Activated CD4-positive, alpha-beta memory T cell treated with anti-CD3 and anti-CD28 coated beads for 36 hours (primary cell): Measurements from ENCODE around the gene PRKAB2. TPM values are rescaled to one million over a fixed set of nuclear protein-coding genes. Genes with fewer than 3 reads are reported as not detected.

Experiments
- CTCF ChIA-PET: fragments of 350-600 bp; sonication (Branson Sonifier 250); formaldehyde crosslinking; loops from one replicate; lab custom pipeline; 2021; ENCODE audit warnings: antibody characterized with exemption, inconsistent platforms; lab: Charles Lee
- POLR2A ChIA-PET: fragments of 350-600 bp; sonication (Branson Sonifier 250); formaldehyde crosslinking; loops from one replicate; lab custom pipeline; 2021; ENCODE audit warnings: antibody characterized with exemption; lab: Charles Lee
- DNase-seq: peaks from one replicate; pipeline ENCODE4 v3.0.0-alpha.2; 2020
- H3K27ac Mint-ChIP-seq: one replicate; pipeline ENCODE4 v1.8.0; 2021; ENCODE audit warnings: mixed read lengths
- H3K27me3 Mint-ChIP-seq: one replicate; pipeline ENCODE4 v1.8.0; 2021; ENCODE audit warnings: mixed read lengths
- H3K36me3 Mint-ChIP-seq: one replicate; pipeline ENCODE4 v1.8.0; 2021; ENCODE audit warnings: mixed read lengths
- H3K4me1 Mint-ChIP-seq: one replicate; pipeline ENCODE4 v1.8.0; 2021; ENCODE audit warnings: low read depth, mixed read lengths
- H3K4me3 Mint-ChIP-seq: one replicate; pipeline ENCODE4 v1.8.0; 2021; ENCODE audit warnings: mild to moderate bottlenecking, mixed read lengths
- H3K9me3 Mint-ChIP-seq: one replicate; pipeline ENCODE4 v1.8.0; 2021; ENCODE audit warnings: mixed read lengths
- intact Hi-C: fragments of 100-400 bp; cut with micrococcal nuclease; formaldehyde crosslinking; loops from one replicate; pipeline ENCODE4 v1.15.1; 2023
- total RNA-seq, 2 experiments: library from RNA; stranded (reverse); gene quantifications; one replicate each; pipeline ENCODE4 v1.2.3, GENCODE V29; 2021

PRKAB2 gene, protein sequence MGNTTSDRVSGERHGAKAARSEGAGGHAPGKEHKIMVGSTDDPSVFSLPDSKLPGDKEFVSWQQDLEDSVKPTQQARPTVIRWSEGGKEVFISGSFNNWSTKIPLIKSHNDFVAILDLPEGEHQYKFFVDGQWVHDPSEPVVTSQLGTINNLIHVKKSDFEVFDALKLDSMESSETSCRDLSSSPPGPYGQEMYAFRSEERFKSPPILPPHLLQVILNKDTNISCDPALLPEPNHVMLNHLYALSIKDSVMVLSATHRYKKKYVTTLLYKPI
- 1 to 10 TPM; 7.0 to 7.4 TPM for total RNA-seq

DNA sequence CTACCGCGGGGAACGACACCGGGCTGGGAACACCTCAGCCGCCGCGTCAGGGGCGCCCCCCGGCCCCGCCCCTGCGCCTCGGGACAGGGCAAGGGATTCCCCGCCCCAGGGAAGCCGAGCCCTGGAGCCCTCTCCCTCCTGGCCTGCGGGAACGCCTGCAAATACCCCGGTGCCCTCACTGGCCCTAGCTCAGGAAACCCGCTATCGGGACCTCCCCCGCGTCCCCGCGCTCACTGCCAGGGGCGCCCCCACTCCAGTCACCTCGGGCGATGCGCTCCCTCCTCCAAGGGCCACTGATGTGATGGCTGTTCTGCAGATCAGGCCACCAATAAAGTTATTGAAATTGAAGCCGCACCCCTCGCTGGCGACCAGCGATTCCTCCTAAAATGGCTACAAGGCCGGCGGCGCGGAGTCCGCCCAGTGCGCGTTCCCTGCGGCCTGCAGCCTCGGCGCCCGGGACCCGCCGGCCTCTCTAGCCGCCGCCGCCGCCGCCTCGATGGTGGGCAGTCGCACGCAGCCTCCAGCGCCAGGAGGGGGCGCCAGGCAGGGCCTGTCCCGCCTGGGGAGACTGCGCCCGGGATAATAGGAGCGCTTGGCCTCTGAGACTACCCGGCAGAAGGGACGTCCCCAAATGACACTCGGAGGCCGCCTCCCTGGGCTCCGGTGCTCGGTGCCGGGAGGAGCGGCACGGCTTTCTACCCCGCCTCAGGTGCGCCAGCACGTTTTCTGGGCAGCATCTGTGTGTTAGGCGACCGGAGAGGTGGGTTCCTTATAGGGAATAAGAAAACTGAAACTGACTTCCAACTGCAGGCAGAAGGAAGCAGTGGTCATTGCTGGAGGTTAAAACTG is at the start of gene PRKAB2:
Gene PRKAB2 (minus strand): TSS at position 303 of the 849 bp plus-strand sequence. CDS start 326 bp downstream, outside the sequence.
- ChIA-PET CTCF (interaction anchor here (0.6 to 5.8 kb wide), 10 partner anchors 10 to 103 kb away, joined by 3 to 69 read pairs (median 3); partner anchors contain the start of gene CHD1L), POLR2A (interaction anchor here (1.0 to 3.2 kb wide), 6 partner anchors 53 to 127 kb away, joined by 3 to 33 read pairs (median 6); partner anchors contain the start of genes CHD1L and FMO5)
- intact Hi-C loops: loop anchor here (1.0 to 5.0 kb wide), 3 partner anchors 55 to 88 kb away; partner anchors contain the start of genes CHD1L and FMO5
- no peaks in the 10 kb centered on the region for H3K27me3 Mint-ChIP-seq
- peak; percentile 95 for DNase-seq
- peak within 1 kb of the TSS; percentile 99 for H3K27ac Mint-ChIP-seq
- H3K36me3 Mint-ChIP-seq: peaks cover 17% of the 10 kb centered on the region
- peaks cover 2% of the 10 kb centered on the region for H3K9me3 Mint-ChIP-seq
- H3K4me1 Mint-ChIP-seq: peaks cover 37% of the 10 kb centered on the region
- H3K4me3 Mint-ChIP-seq: peak within 1 kb of the TSS; percentile 99

DNA sequence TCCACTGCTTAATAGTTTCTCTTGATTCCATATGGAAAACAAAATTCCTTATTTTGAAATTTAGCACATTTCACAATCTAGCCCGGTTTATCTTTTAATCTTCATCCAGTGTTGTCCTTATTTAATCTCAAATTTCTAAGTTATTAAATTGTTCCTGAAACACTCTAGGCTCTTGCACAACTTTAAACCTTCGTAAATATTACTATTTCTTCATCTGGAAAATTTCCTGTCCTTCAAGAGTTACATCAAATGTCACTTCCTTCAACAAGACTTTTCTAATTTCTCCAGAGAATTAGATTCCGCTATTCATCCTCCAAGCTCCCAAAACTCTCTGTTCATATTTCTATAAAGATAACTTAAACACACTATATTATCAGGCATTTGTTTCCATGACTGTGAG is 46.3 kb upstream of the PRKAB2 start:
- H3K4me3 Mint-ChIP-seq: no peak overlapping the region
- H3K9me3 Mint-ChIP-seq: no peaks in the 10 kb centered on the region
- intact Hi-C loops: no loop called here
- no peaks in the 10 kb centered on the region for H3K36me3 Mint-ChIP-seq
- H3K27me3 Mint-ChIP-seq: no peaks in the 10 kb centered on the region
- ChIA-PET CTCF (no interaction called here), POLR2A (no interaction called here)
- DNase-seq: no peak
- no peak overlapping the region for H3K27ac Mint-ChIP-seq
- H3K4me1 Mint-ChIP-seq: peaks cover 2% of the 10 kb centered on the region

DNA sequence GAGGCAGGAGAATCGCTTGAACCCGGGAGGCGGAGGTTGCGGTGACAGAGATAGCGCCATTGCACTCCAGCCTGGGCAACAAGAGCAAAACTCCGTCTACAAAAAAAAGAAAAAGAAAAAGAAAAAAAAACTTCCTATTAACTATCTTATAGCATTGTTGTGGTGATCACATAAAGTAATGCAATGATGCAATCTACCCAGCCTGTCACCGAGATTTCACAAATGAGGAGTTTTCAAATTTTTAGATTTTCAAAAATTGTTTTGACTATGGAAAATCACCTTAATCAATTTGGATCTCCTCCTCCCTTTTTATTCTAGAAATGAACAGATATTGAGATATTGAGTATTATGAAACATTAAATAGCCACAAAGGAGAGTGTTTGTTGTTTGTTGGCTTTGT is 44.9 kb upstream of the PRKAB2 start:
- Mint-ChIP-seq H3K36me3 (no peaks in the 10 kb centered on the region), H3K27ac (no peak overlapping the region), H3K4me1 (peaks cover 2% of the 10 kb centered on the region), H3K4me3 (no peak overlapping the region), H3K9me3 (no peaks in the 10 kb centered on the region), H3K27me3 (no peaks in the 10 kb centered on the region)
- ChIA-PET CTCF (no interaction called here), POLR2A (no interaction called here)
- intact Hi-C loops: no loop called here
- no peak for DNase-seq

DNA sequence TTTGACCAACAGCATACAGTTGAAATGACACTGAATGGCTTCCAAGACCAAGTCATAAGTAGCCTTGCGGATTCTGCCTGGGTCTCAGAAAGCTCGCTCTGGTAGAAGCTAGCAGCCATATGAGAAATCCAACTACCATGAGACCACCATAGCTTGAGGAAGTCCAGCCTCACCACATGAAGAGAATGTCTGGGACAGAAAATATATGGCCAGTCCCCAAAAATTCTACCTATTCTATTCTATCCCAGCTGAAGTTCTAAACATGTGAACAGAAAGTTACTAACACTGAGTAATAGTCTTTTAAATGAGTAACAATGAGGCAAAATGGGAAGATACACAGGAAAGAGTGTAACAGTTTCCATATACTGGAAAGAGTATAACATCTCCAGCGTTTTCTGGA is 43.9 kb upstream of the PRKAB2 start:
- Mint-ChIP-seq H3K9me3 (no peaks in the 10 kb centered on the region), H3K27ac (no peak overlapping the region), H3K4me1 (peaks cover 2% of the 10 kb centered on the region), H3K4me3 (no peak overlapping the region), H3K27me3 (no peaks in the 10 kb centered on the region), H3K36me3 (no peaks in the 10 kb centered on the region)
- CTCF ChIA-PET: no interaction called here
- intact Hi-C loops: no loop called here
- no peak for DNase-seq
- POLR2A ChIA-PET: no interaction called here

DNA sequence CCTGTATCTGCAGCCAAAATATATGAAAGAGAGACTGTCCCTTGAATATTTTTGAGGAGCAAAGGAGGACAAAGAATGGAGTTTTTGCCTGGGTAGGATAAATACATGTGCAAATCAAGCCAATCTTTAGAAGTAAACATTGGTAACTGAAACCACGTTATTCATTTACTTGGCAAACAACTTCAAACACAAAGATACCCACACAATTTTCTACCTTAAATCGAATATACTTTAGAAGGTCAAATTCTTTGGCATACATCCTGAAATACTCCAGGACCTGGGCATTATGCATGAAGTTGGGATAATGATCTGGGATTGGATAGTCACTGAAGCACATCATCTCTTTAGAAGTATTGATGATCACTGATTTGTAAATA is 43.3 kb upstream of the PRKAB2 start:
- intact Hi-C loops: no loop called here
- Mint-ChIP-seq H3K4me1 (peaks cover 2% of the 10 kb centered on the region), H3K4me3 (no peak overlapping the region), H3K27me3 (no peaks in the 10 kb centered on the region), H3K27ac (no peak overlapping the region), H3K9me3 (no peaks in the 10 kb centered on the region), H3K36me3 (no peaks in the 10 kb centered on the region)
- ChIA-PET CTCF (no interaction called here), POLR2A (no interaction called here)
- no peak for DNase-seq

DNA sequence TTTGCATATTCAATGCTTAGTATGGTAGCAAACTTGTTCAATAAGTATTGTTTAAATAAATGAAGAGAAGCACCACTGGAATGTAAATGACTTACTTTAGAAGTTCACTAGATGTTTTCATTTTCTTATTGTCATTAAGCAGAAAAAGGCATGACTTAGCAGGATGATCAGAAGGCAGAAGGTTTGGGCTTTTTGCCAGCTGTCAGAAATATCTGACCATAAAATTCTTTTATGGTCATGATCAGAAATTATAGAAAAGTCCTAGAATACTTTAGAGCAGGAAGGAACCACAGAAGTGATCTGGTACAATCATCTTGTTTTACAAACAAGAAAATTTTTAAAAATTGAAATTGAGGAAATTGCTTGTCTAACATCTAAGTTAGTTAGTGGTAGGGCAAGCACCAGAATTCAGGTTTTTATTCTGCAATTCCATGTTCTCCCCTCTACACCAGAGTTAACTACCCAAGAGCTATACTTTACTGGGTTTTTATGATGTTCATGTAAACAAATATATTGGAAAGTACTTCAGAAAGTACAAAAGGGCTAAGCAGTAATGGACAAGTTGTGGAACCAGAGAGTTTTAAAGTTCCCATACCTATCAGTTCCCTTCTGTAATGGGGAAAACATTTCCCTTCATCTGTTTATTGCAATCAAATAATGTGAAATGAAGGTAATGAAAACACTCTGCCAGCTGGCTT is 42.7 kb upstream of the PRKAB2 start:
- no peak for DNase-seq
- H3K4me3 Mint-ChIP-seq: no peak overlapping the region
- H3K9me3 Mint-ChIP-seq: no peaks in the 10 kb centered on the region
- peaks cover 2% of the 10 kb centered on the region for H3K4me1 Mint-ChIP-seq
- no peak overlapping the region for H3K27ac Mint-ChIP-seq
- CTCF ChIA-PET: no interaction called here
- H3K27me3 Mint-ChIP-seq: no peaks in the 10 kb centered on the region
- POLR2A ChIA-PET: no interaction called here
- no peaks in the 10 kb centered on the region for H3K36me3 Mint-ChIP-seq
- intact Hi-C loops: no loop called here

DNA sequence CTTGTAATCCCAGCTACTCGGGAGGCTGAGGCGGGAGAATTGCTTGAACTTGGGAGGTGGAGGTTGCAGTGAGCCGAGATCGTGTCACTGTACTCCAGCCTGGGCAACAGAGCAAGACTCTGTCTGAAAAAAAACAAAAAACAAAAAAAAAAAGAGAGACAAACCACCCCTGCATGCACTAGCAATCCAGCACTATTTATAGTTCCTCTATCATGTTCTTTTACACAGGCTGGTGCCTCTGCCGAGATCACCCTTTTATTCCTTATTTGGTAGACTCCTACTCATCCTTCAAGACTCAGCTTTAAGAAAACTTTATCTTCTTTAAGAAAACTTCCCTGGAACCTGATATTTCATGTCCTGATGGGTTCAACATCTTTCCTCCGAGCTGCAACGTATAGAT is 42.1 kb upstream of the PRKAB2 start:
- no peaks in the 10 kb centered on the region for H3K36me3 Mint-ChIP-seq
- POLR2A ChIA-PET: no interaction called here
- no peak overlapping the region for H3K4me3 Mint-ChIP-seq
- no peak overlapping the region for H3K27ac Mint-ChIP-seq
- CTCF ChIA-PET: no interaction called here
- no peak for DNase-seq
- intact Hi-C loops: no loop called here
- H3K27me3 Mint-ChIP-seq: no peaks in the 10 kb centered on the region
- peaks cover 2% of the 10 kb centered on the region for H3K4me1 Mint-ChIP-seq
- H3K9me3 Mint-ChIP-seq: no peaks in the 10 kb centered on the region

DNA sequence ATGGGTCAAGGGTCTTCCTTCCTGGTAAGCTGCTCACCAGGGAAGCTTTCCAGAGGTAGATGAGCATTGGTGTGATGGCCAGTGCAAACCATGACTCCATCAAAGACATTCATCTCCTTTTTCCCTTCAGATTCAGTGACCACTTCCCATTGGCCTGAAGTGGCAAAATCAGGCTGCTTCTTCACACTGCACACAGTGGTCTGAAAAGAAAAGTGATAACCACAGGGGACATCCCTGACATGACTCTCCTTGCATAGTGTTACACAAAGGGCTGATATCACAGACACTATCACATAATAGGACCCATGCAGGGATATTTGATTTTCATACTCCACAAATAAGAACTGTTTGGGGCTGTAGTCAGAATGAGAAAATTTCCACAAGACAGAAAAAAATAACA is 41.0 kb upstream of the PRKAB2 start:
- CTCF ChIA-PET: no interaction called here

DNA sequence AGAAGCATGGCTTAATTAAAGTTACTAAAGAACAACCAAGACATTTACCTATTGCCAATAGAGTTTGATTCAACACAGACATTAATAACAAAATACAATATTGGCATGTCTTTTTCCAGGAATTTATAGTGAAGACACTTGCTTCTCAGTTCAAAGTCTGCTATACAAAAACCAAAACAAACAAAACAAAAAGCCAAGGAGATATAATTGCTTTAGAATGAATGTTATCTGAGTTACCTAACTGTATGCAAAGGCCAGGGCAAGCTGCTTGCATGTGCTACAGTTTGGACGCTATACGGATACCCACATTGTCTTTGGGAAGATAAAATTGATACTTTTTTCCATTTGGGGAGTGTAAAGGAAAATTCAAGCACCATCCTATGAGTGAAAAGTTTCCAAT is 39.3 kb upstream of the PRKAB2 start:
- no peak for DNase-seq
- POLR2A ChIA-PET: no interaction called here
- CTCF ChIA-PET: no interaction called here
- intact Hi-C loops: no loop called here
- Mint-ChIP-seq H3K27me3 (no peaks in the 10 kb centered on the region), H3K4me1 (peaks cover 2% of the 10 kb centered on the region), H3K27ac (no peak overlapping the region), H3K36me3 (no peaks in the 10 kb centered on the region), H3K4me3 (no peak overlapping the region), H3K9me3 (no peaks in the 10 kb centered on the region)

More for the DNA sequence above, 41.0 kb upstream of the PRKAB2 start:
- H3K9me3 Mint-ChIP-seq: no peaks in the 10 kb centered on the region
- H3K4me1 Mint-ChIP-seq: peaks cover 2% of the 10 kb centered on the region
- H3K27ac Mint-ChIP-seq: no peak overlapping the region
- no peak overlapping the region for H3K4me3 Mint-ChIP-seq
- no peaks in the 10 kb centered on the region for H3K27me3 Mint-ChIP-seq
- no peak for DNase-seq
- POLR2A ChIA-PET: no interaction called here
- intact Hi-C loops: no loop called here
- H3K36me3 Mint-ChIP-seq: no peaks in the 10 kb centered on the region

DNA sequence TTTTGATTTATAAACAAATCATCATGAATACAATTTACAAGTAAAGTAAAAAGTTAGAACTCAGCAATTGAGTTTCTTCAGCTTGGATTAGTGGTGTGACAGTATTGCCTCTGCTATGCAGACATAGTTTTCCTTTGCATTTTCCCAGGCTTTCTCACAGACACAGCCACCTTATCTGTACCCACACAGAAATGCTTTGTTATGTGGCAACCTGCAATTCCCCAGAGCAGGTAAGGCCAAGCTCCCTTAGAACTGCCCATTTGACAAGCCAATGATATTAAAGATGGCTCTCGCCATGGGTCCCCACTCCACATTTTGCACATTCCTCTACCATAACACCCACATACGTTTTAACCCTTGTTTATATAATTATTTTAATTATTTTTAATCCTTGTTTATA is 38.7 kb upstream of the PRKAB2 start:
- Mint-ChIP-seq H3K4me3 (no peak overlapping the region), H3K27me3 (no peaks in the 10 kb centered on the region), H3K9me3 (no peaks in the 10 kb centered on the region), H3K4me1 (no peaks in the 10 kb centered on the region), H3K36me3 (no peaks in the 10 kb centered on the region), H3K27ac (no peak overlapping the region)
- ChIA-PET POLR2A (no interaction called here), CTCF (no interaction called here)
- intact Hi-C loops: no loop called here
- no peak for DNase-seq

DNA sequence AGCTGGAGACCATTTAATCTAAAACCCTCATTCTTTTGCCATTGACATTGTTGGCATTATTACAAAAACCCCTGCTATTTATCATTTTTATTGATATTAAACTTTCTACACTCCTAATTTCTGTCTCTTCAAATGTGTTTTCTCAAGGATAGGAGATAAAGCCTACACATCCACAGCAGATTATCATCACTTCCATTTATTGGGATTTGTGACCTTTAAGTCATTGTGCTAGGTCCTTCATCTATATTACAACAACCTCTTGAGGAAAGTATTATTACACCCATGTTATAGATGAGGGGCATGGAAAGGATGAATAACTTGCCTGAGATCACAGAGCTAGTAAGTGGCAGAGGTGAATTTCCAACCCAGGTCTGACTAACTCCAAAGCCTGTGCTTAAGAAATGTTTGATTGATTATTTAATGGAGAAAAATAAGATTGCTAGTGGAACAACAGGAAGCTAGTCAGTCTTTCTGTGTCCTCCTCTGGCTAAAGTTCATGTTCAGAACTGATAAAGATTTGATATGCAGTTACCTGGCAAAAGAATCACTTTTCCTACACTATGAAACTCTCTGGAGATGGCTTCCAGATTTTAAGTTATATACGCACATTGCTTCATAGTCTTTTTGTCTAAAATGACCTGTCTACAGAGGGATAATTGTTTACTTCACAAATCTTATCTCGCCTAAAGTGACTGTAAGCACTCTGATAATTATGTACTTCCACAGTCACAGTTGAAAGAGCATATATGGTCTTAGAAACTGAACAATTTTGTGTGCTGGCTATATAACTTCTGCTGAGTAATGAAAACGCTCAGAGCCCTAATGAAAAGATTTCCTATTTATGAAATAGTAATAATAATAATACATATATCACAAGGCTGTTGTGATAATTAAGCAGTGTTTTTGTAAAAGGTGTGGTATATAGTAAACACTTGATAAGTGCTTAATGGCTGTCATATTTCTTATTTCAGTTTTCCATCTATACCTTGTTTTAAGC is 37.9 kb upstream of the PRKAB2 start:
- no peaks in the 10 kb centered on the region for H3K36me3 Mint-ChIP-seq
- H3K4me1 Mint-ChIP-seq: no peaks in the 10 kb centered on the region
- no peaks in the 10 kb centered on the region for H3K27me3 Mint-ChIP-seq
- no peak for DNase-seq
- intact Hi-C loops: no loop called here
- ChIA-PET CTCF (no interaction called here), POLR2A (no interaction called here)
- no peak overlapping the region for H3K27ac Mint-ChIP-seq
- H3K9me3 Mint-ChIP-seq: no peaks in the 10 kb centered on the region
- no peak overlapping the region for H3K4me3 Mint-ChIP-seq
